K562 (cell line): ENCODE measurements around the gene SYT17. TPM values are rescaled to one million over a fixed set of nuclear protein-coding genes. Genes with fewer than 3 reads are reported as not detected.

Experiments
- ATAC-seq: fragments of 200-7000 bp; cut with Tn5 transposase; 3 replicates; pipeline ENCODE4 v1.9.1; 2020; ENCODE audit warnings: moderate library complexity
- BruUV-seq: library from RNA; stranded (reverse); fragments of 400-500 nt; replicated peaks from 2 replicates; lab custom pipeline; 2021; lab: Mats Ljungman, UMichigan
- CTCF ChIA-PET: fragments of 300-600 bp; formaldehyde crosslinking; extraction: SDS; loops from one replicate; lab custom pipeline; 2021; ENCODE audit warnings: low intra/inter-chr PET ratio; lab: Yijun Ruan, JAX
- POLR2A ChIA-PET: fragments of 300-600, 350-650 bp; sonication (Branson Sonifier 250); formaldehyde crosslinking; extraction: SDS; loops from one replicate; lab custom pipeline; 2021; ENCODE audit warnings: antibody characterized with exemption, inconsistent platforms; lab: Yijun Ruan, JAX
- DNase-seq, 4 experiments: peaks; one replicate each; pipeline versions ENCODE4 v3.0.0 to v3.0.0-alpha.2; 2011 to 2018; ENCODE audit warnings: low spot score in 3 of 4, mixed read lengths in 3 of 4; ENCODE audit errors: extremely low read depth in 1 of 4
- FAIRE-seq: peaks from 2 replicates; lab custom pipeline; 2011; peaks lifted over from hg19 to GRCh38; lab: Jason Lieb, UNC
- H2AFZ ChIP-seq: 2 replicates; pipeline ENCODE4 v1.6.0; 2011; ENCODE audit warnings: low read depth, low read length, control low read depth, inconsistent platforms
- H3K27ac ChIP-seq: fragments of 200-600 bp; 3 replicates; pipeline ENCODE4 v1.8.0; 2011; ENCODE audit warnings: low read depth, mild to moderate bottlenecking, control low read depth, inconsistent platforms, low read length, moderate library complexity, mixed read lengths; ENCODE audit errors: extremely low read depth
- H3K27me3 ChIP-seq, 2 experiments: fragments of 300-600 bp in 1 of 2; 2 replicates in 1 of 2; 3 replicates in 1 of 2; pipeline versions ENCODE4 v1.6.0 to v1.8.0; 2011; ENCODE audit warnings: inconsistent platforms in 2 of 2, low read length in 2 of 2, mild to moderate bottlenecking in 1 of 2, mixed read lengths in 1 of 2, moderate library complexity in 1 of 2; ENCODE audit not compliant: control insufficient read depth in 2 of 2, insufficient read depth in 2 of 2
- H3K36me3 ChIP-seq: fragments of 300-600 bp; 3 replicates; pipeline ENCODE4 v1.8.0; 2011; ENCODE audit warnings: mild to moderate bottlenecking, low read length, inconsistent platforms; ENCODE audit not compliant: control insufficient read depth, insufficient read depth
- H3K4me1 ChIP-seq, 2 experiments: fragments of 200-600 bp in 1 of 2; replicated peaks in 1 of 2; 2 replicates in 1 of 2; 3 replicates in 1 of 2; pipeline versions ENCODE4 v1.5.1 to v1.8.0; 2011; ENCODE audit warnings: inconsistent platforms in 2 of 2, low read length in 2 of 2, mild to moderate bottlenecking in 1 of 2, mixed read lengths in 1 of 2, moderate library complexity in 1 of 2; ENCODE audit not compliant: control insufficient read depth in 2 of 2, insufficient read depth in 2 of 2
- H3K4me2 ChIP-seq: 2 replicates; pipeline ENCODE4 v1.6.1; 2011; ENCODE audit warnings: low read length, control low read depth, inconsistent platforms, mixed read lengths; ENCODE audit not compliant: insufficient read depth
- H3K4me3 ChIP-seq: fragments of 200-600 bp; sonication (generic), shearing (Covaris generic); 2 replicates; pipeline ENCODE4 v1.5.1; 2016; ENCODE audit warnings: control low read depth, inconsistent platforms
- H3K79me2 ChIP-seq: fragments of 200-600 bp; 3 replicates; pipeline ENCODE4 v1.8.0; 2011; ENCODE audit warnings: low read length, inconsistent platforms; ENCODE audit not compliant: control insufficient read depth, insufficient read depth
- H3K9ac ChIP-seq, 2 experiments: 2 replicates each; pipeline versions ENCODE4 v1.6.0 to v1.6.1; 2011; ENCODE audit warnings: low read depth in 2 of 2, low read length in 2 of 2, control low read depth in 1 of 2, inconsistent platforms in 1 of 2, mild to moderate bottlenecking in 1 of 2, mixed read lengths in 1 of 2; ENCODE audit not compliant: insufficient read depth in 1 of 2
- H3K9me1 ChIP-seq: one replicate; pipeline ENCODE4 v1.6.0; 2011; ENCODE audit warnings: inconsistent platforms, mild to moderate bottlenecking, low read length, moderate library complexity; ENCODE audit not compliant: control insufficient read depth, insufficient read depth
- H3K9me3 ChIP-seq: replicated peaks from 2 replicates; pipeline ENCODE4 v1.5.1; 2011; ENCODE audit warnings: low read depth, low read length, inconsistent platforms; ENCODE audit not compliant: control insufficient read depth, insufficient read depth
- H4K20me1 ChIP-seq: replicated peaks from 2 replicates; pipeline ENCODE4 v1.6.1; 2011; ENCODE audit warnings: low read length, inconsistent platforms, mixed read lengths; ENCODE audit not compliant: control insufficient read depth, insufficient read depth
- CEBPG ChIP-seq, 3 experiments: fragments of 200-800 bp in 1 of 3; sonication (Bioruptor generic) in 1 of 3; sonication (generic) in 1 of 3; formaldehyde crosslinking in 1 of 3; IDR thresholded peaks in 2 of 3; conservative IDR thresholded peaks in 1 of 3; 2 replicates each; pipeline versions ENCODE4 v1.6.1 to v1.8.0; 2016 to 2022; ENCODE audit warnings: missing compliant biosample characterization in 2 of 3, missing genetic modification characterization in 2 of 3, mild to moderate bottlenecking in 1 of 3, missing genetic modification reagents in 1 of 3
- FUS ChIP-seq: fragments of 200-400 bp; formaldehyde crosslinking; optimal IDR thresholded peaks from 2 replicates; pipeline ENCODE3; 2017; ENCODE audit warnings: low read depth, low read length
- IFI16 ChIP-seq: fragments of 250-450 bp; sonication (Bioruptor Pico); IDR thresholded peaks from 2 replicates; pipeline ENCODE4 v2.1.2; 2022; ENCODE audit warnings: mild to moderate bottlenecking, inconsistent platforms
- NFRKB ChIP-seq: fragments of 450-650 bp; IDR thresholded peaks from 2 replicates; pipeline ENCODE4 v1.6.1; 2016; ENCODE audit warnings: low read depth
- SPI1 ChIP-seq: IDR thresholded peaks from 2 replicates; pipeline ENCODE4 v1.6.1; 2011; ENCODE audit warnings: low read depth, low read length, control low read depth, borderline replicate concordance
- ZKSCAN1 ChIP-seq: fragments of 150-350 bp; IDR thresholded peaks from 2 replicates; pipeline ENCODE4 v1.6.1; 2016; ENCODE audit warnings: low read depth, low read length
- ZNF583 ChIP-seq: fragments of 250-450 bp; sonication (Bioruptor Pico); IDR thresholded peaks from 2 replicates; pipeline ENCODE4 v1.4.0; 2020
- ZNF589 ChIP-seq: fragments of 200-800 bp; sonication (Bioruptor generic); IDR thresholded peaks from 2 replicates; pipeline ENCODE4 v1.6.1; 2016; ENCODE audit warnings: low read depth, missing genetic modification characterization, missing compliant biosample characterization
- WGBS: fragments of 100-300 bp; shearing (Covaris generic); methylation state at CpG from one replicate; pipeline ENCODE4 v1.1.6; 2016; ENCODE audit warnings: low coverage, mixed read lengths; ENCODE audit not compliant: insufficient coverage; ENCODE audit errors: missing lambda C conversion rate; 5-methylcytosine and 5-hydroxymethylcytosine counted together
- in situ Hi-C: fragments of 300-500 bp; cut with MboI; formaldehyde crosslinking; loops from 4 replicates; pipeline ENCODE4 v1.15.0; 2018; ENCODE audit warnings: inconsistent platforms, mixed read lengths
- intact Hi-C: fragments of 100-400 bp; cut with micrococcal nuclease; formaldehyde crosslinking; loops from 2 replicates; pipeline ENCODE4 v1.14.2; 2022
- polyA plus RNA-seq, 8 experiments: library from polyadenylated mRNA; depleted of rRNA in 4 of 8; stranded (reverse) in 5 of 8; unstranded in 3 of 8; fragments of >200 nt; fragmentation: Nextera tagmentation in 2 of 8; fragmentation: Illumina TruSeq in 1 of 8; extraction: Ambion mirVana in 2 of 8; extraction: Trizol in 1 of 8; gene quantifications; 2 replicates each; pipeline versions ENCODE4 v1.2.1 to v1.2.3, GENCODE V29; 2011 to 2014; ENCODE audit warnings: inconsistent platforms in 1 of 8, missing spikeins in 1 of 8
- total RNA-seq, 7 experiments: library from RNA; depleted of rRNA in 6 of 7; stranded (reverse); fragments of >200 nt in 6 of 7; fragmentation: Illumina TruSeq in 2 of 7; extraction: Trizol in 2 of 7; gene quantifications; 2 replicates each; pipeline versions ENCODE4 v1.2.1 to v1.2.3, GENCODE V29; 2011 to 2021; ENCODE audit warnings: low replicate concordance in 1 of 7
- TF ChIP-seq, protein P1 (sequence below): fragments of 200-800 bp; sonication (Bioruptor generic); IDR thresholded peaks from 2 replicates; pipeline ENCODE4 v1.6.1; 2017; ENCODE audit warnings: missing genetic modification characterization, missing compliant biosample characterization

The SYT17 gene
- total and polyA plus RNA-seq, 9 of the 15 experiments (the other 6 are each of a cell fraction or from before 2014, with no cell fraction given) = not detected

GRCh38 chr16:19292186-19292585, 124.1 kb downstream of the SYT17 start:
- Histone ChIP-seq H3K9ac (no peak overlapping the region), H3K9me1 (no peaks in the 10 kb centered on the region), H3K4me1 (no peaks in the 10 kb centered on the region), H4K20me1 (0 out of 2 replicates have a peak, but pooled peaks cover 3% of the 10 kb centered on the region), H3K36me3 (no peaks in the 10 kb centered on the region), H3K4me2 (no peak overlapping the region), H3K9me3 (no peaks in the 10 kb centered on the region), H3K4me3 (no peak overlapping the region), H2AFZ (no peak overlapping the region), H3K79me2 (no peaks in the 10 kb centered on the region), H3K27me3 (peaks cover 0 to 12% of the 10 kb centered on the region in 2 experiments; a peak in 4 of 5 replicates), H3K27ac (no peak overlapping the region)
- intact Hi-C loops (no loop called here), in situ Hi-C loops (no loop called here)
- ChIA-PET POLR2A (no interaction called here), CTCF (no interaction called here)
- DNase-seq (no peak), ATAC-seq (no peak), FAIRE-seq (no peak)
- no peak for TF ChIP-seq FUS
- TF ChIP-seq NFRKB = no peak
- no peak for TF ChIP-seq IFI16 (CRISPR knock-in tag)
- TF ChIP-seq ZKSCAN1 = peak; percentile 64; the same call in 1 of the 2 replicates
- TF ChIP-seq SPI1 = no peak
- no peak for TF ChIP-seq ZNF583 (CRISPR knock-in tag)
- no TSS peak for BruUV-seq
- 4% methylated on average over 5 of the region's 5 CpGs for WGBS

DNA sequence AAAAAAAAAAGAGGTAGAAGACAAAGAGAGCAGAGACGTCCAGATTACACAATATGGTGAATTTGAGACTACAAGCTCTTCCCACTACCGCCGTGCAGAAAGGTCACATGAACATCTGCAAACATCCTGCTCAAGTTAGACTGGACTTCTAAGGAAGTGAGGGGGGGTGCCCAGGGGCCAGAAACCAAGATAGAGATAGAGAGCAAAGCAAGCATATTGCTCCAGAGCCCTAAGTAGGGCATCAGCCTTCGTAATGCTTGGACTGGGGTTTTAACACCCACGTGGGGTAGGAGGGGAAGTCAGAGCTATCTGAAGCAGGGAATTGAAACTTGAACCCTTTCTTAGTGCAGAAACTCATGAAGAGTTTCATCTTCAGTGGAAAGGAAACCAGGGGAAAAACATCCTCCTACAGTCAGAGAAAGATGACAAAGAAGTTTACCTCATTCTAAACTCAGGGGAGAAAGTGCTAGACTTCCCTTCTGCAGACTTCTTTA, 126.2 kb downstream of the SYT17 start:
- Histone ChIP-seq H3K27ac (no peak overlapping the region), H3K36me3 (no peaks in the 10 kb centered on the region), H3K9me1 (no peaks in the 10 kb centered on the region), H3K9me3 (no peaks in the 10 kb centered on the region), H3K4me2 (no peak overlapping the region), H3K9ac (no peak overlapping the region), H3K4me3 (no peak overlapping the region), H3K27me3 (peaks cover 0 to 12% of the 10 kb centered on the region in 2 experiments; a peak in 4 of 5 replicates), H4K20me1 (0 out of 2 replicates have a peak, but pooled peaks cover 3% of the 10 kb centered on the region), H3K79me2 (no peaks in the 10 kb centered on the region), H3K4me1 (no peaks in the 10 kb centered on the region), H2AFZ (no peak overlapping the region)
- in situ Hi-C loops (no loop called here), intact Hi-C loops (no loop called here)
- POLR2A ChIA-PET = interaction anchor here (0.7 kb wide), 1 partner anchor 17 kb away, joined by 4 read pairs; no protein-coding TSS in a partner anchor
- CTCF ChIA-PET = interaction anchor here (0.7 kb wide), 1 partner anchor 1060 kb away, joined by 3 read pairs; no protein-coding TSS in a partner anchor
- DNase-seq (no peak), FAIRE-seq (peak; percentile 37), ATAC-seq (no peak)
- WGBS = 0% methylated on average over 5 of the region's 5 CpGs
- BruUV-seq = no TSS peak
- TF ChIP-seq ZNF589 (CRISPR knock-in tag) (no peak), CEBPG (CRISPR knock-in tag; IDR thresholded peaks at IDR 0.05) (no peak), CEBPG (tag; conservative IDR thresholded peaks at IDR 0.05 in 1 of 2, IDR thresholded peaks at IDR 0.05 in 1 of 2) (peak in 1 of 2 experiments; percentile 70; a peak in 2 of 4 replicates)
- TF ChIP-seq, protein P1, sequence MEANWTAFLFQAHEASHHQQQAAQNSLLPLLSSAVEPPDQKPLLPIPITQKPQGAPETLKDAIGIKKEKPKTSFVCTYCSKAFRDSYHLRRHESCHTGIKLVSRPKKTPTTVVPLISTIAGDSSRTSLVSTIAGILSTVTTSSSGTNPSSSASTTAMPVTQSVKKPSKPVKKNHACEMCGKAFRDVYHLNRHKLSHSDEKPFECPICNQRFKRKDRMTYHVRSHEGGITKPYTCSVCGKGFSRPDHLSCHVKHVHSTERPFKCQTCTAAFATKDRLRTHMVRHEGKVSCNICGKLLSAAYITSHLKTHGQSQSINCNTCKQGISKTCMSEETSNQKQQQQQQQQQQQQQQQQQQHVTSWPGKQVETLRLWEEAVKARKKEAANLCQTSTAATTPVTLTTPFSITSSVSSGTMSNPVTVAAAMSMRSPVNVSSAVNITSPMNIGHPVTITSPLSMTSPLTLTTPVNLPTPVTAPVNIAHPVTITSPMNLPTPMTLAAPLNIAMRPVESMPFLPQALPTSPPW (CRISPR knock-in tag) = peak; percentile 45; the same call in 1 of the 2 replicates
